ENCODE data around the gene ITPRIP.

The ITPRIP gene

DNA sequence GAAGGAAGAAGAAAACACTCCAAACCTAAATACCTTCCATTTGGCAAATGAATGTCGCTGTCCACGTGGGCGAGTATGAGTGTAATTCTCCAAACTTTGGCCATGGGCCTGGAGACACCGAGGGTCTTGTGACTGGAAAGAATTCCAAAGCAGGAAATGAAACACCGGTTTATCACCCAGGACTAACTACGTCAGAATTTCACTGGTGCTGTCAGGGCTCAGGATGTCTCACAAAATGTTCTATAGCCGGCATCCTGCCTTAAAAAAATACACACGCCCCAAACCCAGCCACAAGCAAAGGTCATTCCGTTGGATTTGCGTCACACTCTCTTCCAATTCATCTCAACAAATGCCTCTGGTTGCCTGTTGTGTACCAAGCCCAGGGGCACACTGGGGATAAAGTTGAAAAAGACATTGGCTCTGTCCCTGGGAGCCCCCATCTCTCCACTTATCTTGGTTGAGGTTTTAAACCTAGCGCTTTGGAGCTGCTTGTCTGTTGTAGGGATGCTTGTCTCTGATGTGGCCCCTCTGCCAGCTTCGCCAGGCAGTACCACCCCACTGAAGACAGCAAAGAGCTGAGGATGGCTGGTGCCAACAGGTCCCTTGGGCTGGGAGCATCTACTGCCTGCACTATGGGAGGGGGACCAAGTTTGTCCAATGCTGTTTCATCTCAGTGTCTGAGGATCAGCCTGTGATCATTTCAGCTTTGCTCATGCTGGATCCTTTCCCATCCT, 38.1 kb downstream of the ITPRIP start:
- peak overlapping the region; percentile 99 for H3K27ac ChIP-seq
- CTCF ChIA-PET, result interaction anchor here (0.5 to 1.5 kb wide), 3 partner anchors 44 to 54 kb away, joined by 3 to 7 read pairs (median 4); partner anchors contain the start of gene CFAP58
- no peak for TF ChIP-seq CTCF (conservative IDR thresholded peaks at IDR 0.05; ENCODE audit: low read depth)
- POLR2A ChIA-PET (ENCODE audit: low non-redundant PET), result no interaction called here
- no peak for DNase-seq (ENCODE audit: low spot score)

DNA sequence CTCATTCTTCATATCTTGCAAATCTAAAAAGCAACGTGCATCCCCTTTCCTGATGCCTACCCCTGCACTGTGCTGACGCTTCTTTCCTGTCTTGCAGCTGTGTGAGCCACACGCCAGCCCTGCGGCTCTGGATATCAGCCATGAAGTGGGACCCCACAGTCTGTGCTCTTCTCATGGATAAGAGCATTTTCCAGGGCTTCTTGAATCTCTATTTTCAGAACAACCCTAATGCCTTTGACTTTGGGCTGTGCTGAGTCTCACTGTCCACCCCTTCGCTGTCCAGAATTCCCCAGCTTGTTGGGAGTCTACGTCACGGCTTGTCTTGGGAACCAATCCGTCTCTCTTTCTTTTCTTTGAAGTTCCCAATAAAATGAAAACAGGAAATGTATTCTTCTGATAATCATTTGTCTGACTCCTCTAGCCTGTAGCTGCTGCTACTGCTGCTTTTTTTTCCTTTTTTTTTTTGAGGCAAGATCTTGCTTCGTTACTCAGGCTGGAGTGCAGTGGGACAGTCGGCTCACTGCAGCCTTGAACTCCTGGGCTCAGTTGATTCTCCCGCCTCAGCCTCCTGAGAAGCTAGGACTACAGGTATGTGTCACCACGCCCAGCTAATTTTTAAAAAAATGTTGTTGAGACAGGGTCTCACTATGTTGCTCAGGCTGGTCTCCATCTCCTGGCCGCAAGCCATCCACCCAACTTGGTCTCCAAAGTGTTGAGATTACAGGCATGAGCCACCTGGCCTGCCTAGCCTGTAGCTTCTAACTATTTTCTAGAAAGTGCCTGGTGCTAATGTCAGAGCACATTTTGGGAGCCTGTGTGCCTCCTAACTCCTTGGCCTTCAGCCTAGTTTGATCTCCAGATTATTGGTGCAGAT, 39.0 kb downstream of the ITPRIP start:
- peak overlapping the region; percentile 99 for H3K27ac ChIP-seq
- POLR2A ChIA-PET (ENCODE audit: low non-redundant PET), result no interaction called here
- CTCF ChIA-PET, result interaction anchor here (0.6 to 1.5 kb wide), 2 partner anchors 55 to 876 kb away, joined by 4 to 7 read pairs; partner anchors contain the start of gene CFAP58
- no peak for DNase-seq (ENCODE audit: low spot score)
- no peak for TF ChIP-seq CTCF (conservative IDR thresholded peaks at IDR 0.05; ENCODE audit: low read depth)

GRCh38 chr10:104297697-104298660, 40.3 kb downstream of the ITPRIP start:
- no peak for DNase-seq (ENCODE audit: low spot score)
- ChIA-PET CTCF (interaction anchor here (0.6 kb wide), 1 partner anchor 253 kb away, joined by 5 read pairs; no protein-coding TSS in a partner anchor), POLR2A (ENCODE audit: low non-redundant PET) (no interaction called here)
- H3K27ac ChIP-seq, result peak overlapping the region; percentile 35
- TF ChIP-seq CTCF (conservative IDR thresholded peaks at IDR 0.05; ENCODE audit: low read depth), result 0 out of 2 replicates have a peak, but pooled peaks have one; percentile 22

GRCh38 chr10:104296687-104297436, 41.4 kb downstream of the ITPRIP start:
- CTCF ChIA-PET, result interaction anchor here (2.3 kb wide), 1 partner anchor 9 kb away, joined by 10 read pairs; no protein-coding TSS in a partner anchor
- H3K27ac ChIP-seq, result peak overlapping the region; percentile 20; the same call in 1 of the 2 replicates
- no peak for TF ChIP-seq CTCF (conservative IDR thresholded peaks at IDR 0.05; ENCODE audit: low read depth)
- no peak for DNase-seq (ENCODE audit: low spot score)
- POLR2A ChIA-PET (ENCODE audit: low non-redundant PET), result no interaction called here

DNA sequence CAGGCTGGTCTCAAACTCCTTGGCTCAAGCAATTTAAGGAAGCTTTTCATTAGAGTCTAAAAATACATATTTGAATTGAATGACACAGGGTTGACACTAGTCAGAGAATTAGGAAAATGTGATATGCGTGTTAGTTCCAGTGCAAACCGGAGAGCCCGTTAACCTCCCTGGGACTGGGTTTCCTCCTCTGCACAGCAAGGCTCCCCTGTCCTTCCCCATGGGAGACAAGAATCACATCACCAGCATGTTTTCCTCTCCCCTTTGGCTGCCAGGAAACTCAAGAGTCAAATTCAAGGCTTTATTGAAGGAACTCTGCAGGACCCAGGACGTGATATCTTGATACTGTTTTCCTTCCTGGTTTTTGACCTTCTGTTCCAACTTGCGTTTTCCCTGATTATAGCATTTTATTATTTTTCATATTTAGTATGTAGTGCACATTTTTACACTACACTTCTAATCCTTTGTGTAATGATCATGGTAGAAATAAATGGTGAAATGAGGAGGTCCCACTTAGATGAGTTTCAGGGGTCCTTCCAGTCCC, 44.4 kb downstream of the ITPRIP start:
- no peak for TF ChIP-seq CTCF (conservative IDR thresholded peaks at IDR 0.05; ENCODE audit: low read depth)
- CTCF ChIA-PET, result interaction anchor here (0.6 to 3.7 kb wide), 5 partner anchors 11 to 70 kb away, joined by 3 to 42 read pairs (median 4); no protein-coding TSS in a partner anchor
- H3K27ac ChIP-seq, result peak overlapping the region; percentile 61
- no peak for DNase-seq (ENCODE audit: low spot score)
- POLR2A ChIA-PET (ENCODE audit: low non-redundant PET), result interaction anchor here (0.6 kb wide), 1 partner anchor 74 kb away, joined by 3 read pairs; no protein-coding TSS in a partner anchor

Measured in RWPE1 (cell line).